OCI-LY3 (cell line): ENCODE measurements around the gene HYPK.

Experiments used
- H2AFZ ChIP-seq: fragments of 200-600, 300-600 bp; shearing (Covaris generic); 2 replicates; pipeline ENCODE4 v1.6.0; 2014; ENCODE audit warnings: antibody characterized with exemption, low read depth, low read length
- H3K27ac ChIP-seq: fragments of 200-600, 300-600 bp; sonication (generic); 2 replicates; pipeline ENCODE4 v1.5.1; 2014; ENCODE audit warnings: mild to moderate bottlenecking, low read length, moderate library complexity, mixed read lengths
- H3K27me3 ChIP-seq: fragments of 200-600, 300-600 bp; sonication (generic); 2 replicates; pipeline ENCODE4 v1.6.1; 2014; ENCODE audit warnings: low read depth, low read length, mixed read lengths
- H3K36me3 ChIP-seq: fragments of 200-600, 300-600 bp; sonication (generic); replicated peaks from 2 replicates; pipeline ENCODE3; 2014; ENCODE audit warnings: low read depth, low read length, mixed read lengths
- H3K4me1 ChIP-seq: fragments of 300-600, 200-600 bp; sonication (generic); 2 replicates; pipeline ENCODE4 v1.6.1; 2014; ENCODE audit warnings: low read length, mixed read lengths
- H3K4me2 ChIP-seq: fragments of 200-600, 300-600 bp; sonication (generic); 2 replicates; pipeline ENCODE4 v1.6.1; 2014; ENCODE audit warnings: low read length, mixed read lengths
- H3K4me3 ChIP-seq: fragments of 300-600, 200-600 bp; sonication (generic); 2 replicates; pipeline ENCODE4 v1.5.1; 2014; ENCODE audit warnings: antibody characterized with exemption, mild to moderate bottlenecking, low read length, moderate library complexity
- H3K79me2 ChIP-seq: fragments of 300-600, 200-600 bp; shearing (Covaris generic); 2 replicates; pipeline ENCODE4 v1.6.1; 2014; ENCODE audit warnings: mild to moderate bottlenecking, low read length, mixed read lengths
- H3K9ac ChIP-seq: fragments of 300-600, 200-600 bp; shearing (Covaris generic); 2 replicates; pipeline ENCODE4 v1.6.0; 2014; ENCODE audit warnings: mild to moderate bottlenecking, low read length, moderate library complexity
- H3K9me3 ChIP-seq: fragments of 200-600, 300-600 bp; shearing (Covaris generic); 2 replicates; pipeline ENCODE4 v1.6.1; 2014; ENCODE audit warnings: low read length, mixed read lengths; ENCODE audit not compliant: insufficient read depth
- H4K20me1 ChIP-seq: fragments of 200-600, 300-600 bp; sonication (generic); 2 replicates; pipeline ENCODE4 v1.6.1; 2016; ENCODE audit warnings: low read length, mixed read lengths; ENCODE audit not compliant: insufficient read depth
- CTCF ChIP-seq: fragments of 200-600, 300-600 bp; sonication (generic); IDR thresholded peaks from 2 replicates; pipeline ENCODE4 v1.5.1; 2014; ENCODE audit warnings: antibody characterized with exemption, low read length, low read depth
- EZH2phosphoT487 ChIP-seq: fragments of 200-600 bp; shearing (Covaris generic); IDR thresholded peaks from 2 replicates; pipeline ENCODE4 v1.6.1; 2018; ENCODE audit warnings: antibody characterized with exemption, mixed run types, low read depth

The HYPK gene

GRCh38 chr15:43775411-43775965 lies 24.9 kb upstream of the HYPK start:
- Histone ChIP-seq H3K27ac (peak overlapping the region; percentile 82), H2AFZ (no peak overlapping the region), H3K4me3 (peak overlapping the region; percentile 90), H3K27me3 (no peaks in the 10 kb centered on the region), H3K36me3 (peaks cover 35% of the 10 kb centered on the region), H4K20me1 (peaks cover 40% of the 10 kb centered on the region; the same call in 1 of the 2 replicates), H3K9ac (peak overlapping the region; percentile 80), H3K79me2 (peaks cover 11% of the 10 kb centered on the region; the same call in 1 of the 2 replicates), H3K9me3 (no peaks in the 10 kb centered on the region), H3K4me1 (peaks cover 15% of the 10 kb centered on the region), H3K4me2 (peak overlapping the region; percentile 96)
- peak; percentile 18 for TF ChIP-seq CTCF
- no peak for TF ChIP-seq EZH2phosphoT487

- Histone ChIP-seq H3K4me1 (peaks cover 15% of the 10 kb centered on the region), H3K27ac (peak overlapping the region; percentile 82), H3K27me3 (no peaks in the 10 kb centered on the region), H4K20me1 (peaks cover 36% of the 10 kb centered on the region; the same call in 1 of the 2 replicates), H2AFZ (no peak overlapping the region), H3K36me3 (peaks cover 29% of the 10 kb centered on the region), H3K9me3 (no peaks in the 10 kb centered on the region), H3K4me2 (peak overlapping the region; percentile 96), H3K4me3 (peak overlapping the region; percentile 90), H3K9ac (peak overlapping the region; percentile 80), H3K79me2 (peaks cover 11% of the 10 kb centered on the region; the same call in 1 of the 2 replicates)
- TF ChIP-seq CTCF: no peak
- TF ChIP-seq EZH2phosphoT487: no peak
Observed at GRCh38 chr15:43776101-43776717, 24.2 kb upstream of the HYPK start.

GRCh38 chr15:43776718-43777266 lies 23.6 kb upstream of the HYPK start, which contains the start of gene ELL3:
Gene ELL3, minus strand, starts transcription at chr15:43776966. Its CDS starts 65 bp downstream, at chr15:43776901.
- peaks cover 11% of the 10 kb centered on the region; the same call in 1 of the 2 replicates for H3K79me2 ChIP-seq
- H3K9me3 ChIP-seq: no peaks in the 10 kb centered on the region
- H3K27ac ChIP-seq: peak within 1 kb of the TSS; percentile 82
- H3K36me3 ChIP-seq: peaks cover 23% of the 10 kb centered on the region
- peak within 1 kb of the TSS; percentile 82; the same call in 1 of the 2 replicates for H2AFZ ChIP-seq
- peak within 1 kb of the TSS; percentile 90 for H3K4me3 ChIP-seq
- H4K20me1 ChIP-seq: peaks cover 30% of the 10 kb centered on the region; the same call in 1 of the 2 replicates
- peak within 1 kb of the TSS; percentile 96 for H3K4me2 ChIP-seq
- TF ChIP-seq CTCF (no peak), EZH2phosphoT487 (no peak)
- peaks cover 15% of the 10 kb centered on the region for H3K4me1 ChIP-seq
- H3K27me3 ChIP-seq: no peaks in the 10 kb centered on the region
- H3K9ac ChIP-seq: peak within 1 kb of the TSS; percentile 80

GRCh38 chr15:43777267-43777914 lies 23.0 kb upstream of the HYPK start:
- peaks cover 15% of the 10 kb centered on the region for H3K4me1 ChIP-seq
- no peak for TF ChIP-seq EZH2phosphoT487
- peak; percentile 91 for TF ChIP-seq CTCF
- no peaks in the 10 kb centered on the region for H3K9me3 ChIP-seq

More at GRCh38 chr15:43777267-43777914, 23.0 kb upstream of the HYPK start:
- H3K27ac ChIP-seq: peak overlapping the region; percentile 82
- H3K4me2 ChIP-seq: peak overlapping the region; percentile 96
- peak overlapping the region; percentile 90 for H3K4me3 ChIP-seq
- peak overlapping the region; percentile 80 for H3K9ac ChIP-seq
- peaks cover 17% of the 10 kb centered on the region for H3K36me3 ChIP-seq
- H3K79me2 ChIP-seq: peaks cover 11% of the 10 kb centered on the region; the same call in 1 of the 2 replicates
- peaks cover 24% of the 10 kb centered on the region; the same call in 1 of the 2 replicates for H4K20me1 ChIP-seq
- peak overlapping the region; percentile 82; the same call in 1 of the 2 replicates for H2AFZ ChIP-seq
- H3K27me3 ChIP-seq: no peaks in the 10 kb centered on the region
